K562 (cell line): ENCODE data around the gene FGF2. TPM values are rescaled to one million over a fixed set of nuclear protein-coding genes. Genes with fewer than 3 reads are reported as not detected.

Experiments used
- ATAC-seq: fragments of 200-7000 bp; cut with Tn5 transposase; 3 replicates; pipeline ENCODE4 v1.9.1; 2020; ENCODE audit warnings: moderate library complexity
- BruUV-seq: library from RNA; stranded (reverse); fragments of 400-500 nt; replicated peaks from 2 replicates; lab custom pipeline; 2021; lab: Mats Ljungman, UMichigan
- CTCF ChIA-PET: fragments of 300-600 bp; formaldehyde crosslinking; extraction: SDS; loops from one replicate; lab custom pipeline; 2021; ENCODE audit warnings: low intra/inter-chr PET ratio; lab: Yijun Ruan, JAX
- POLR2A ChIA-PET: fragments of 300-600, 350-650 bp; sonication (Branson Sonifier 250); formaldehyde crosslinking; extraction: SDS; loops from one replicate; lab custom pipeline; 2021; ENCODE audit warnings: antibody characterized with exemption, inconsistent platforms; lab: Yijun Ruan, JAX
- DNase-seq, 4 experiments: peaks; one replicate each; pipeline versions ENCODE4 v3.0.0 to v3.0.0-alpha.2; 2011 to 2018; ENCODE audit warnings: low spot score in 3 of 4, mixed read lengths in 3 of 4; ENCODE audit errors: extremely low read depth in 1 of 4
- FAIRE-seq: peaks from 2 replicates; lab custom pipeline; 2011; peaks lifted over from hg19 to GRCh38; lab: Jason Lieb, UNC
- H2AFZ ChIP-seq: 2 replicates; pipeline ENCODE4 v1.6.0; 2011; ENCODE audit warnings: low read depth, low read length, control low read depth, inconsistent platforms
- H3K27ac ChIP-seq: fragments of 200-600 bp; 3 replicates; pipeline ENCODE4 v1.8.0; 2011; ENCODE audit warnings: low read depth, mild to moderate bottlenecking, control low read depth, inconsistent platforms, low read length, moderate library complexity, mixed read lengths; ENCODE audit errors: extremely low read depth
- H3K27me3 ChIP-seq, 2 experiments: fragments of 300-600 bp in 1 of 2; 2 replicates in 1 of 2; 3 replicates in 1 of 2; pipeline versions ENCODE4 v1.6.0 to v1.8.0; 2011; ENCODE audit warnings: inconsistent platforms in 2 of 2, low read length in 2 of 2, mild to moderate bottlenecking in 1 of 2, mixed read lengths in 1 of 2, moderate library complexity in 1 of 2; ENCODE audit not compliant: control insufficient read depth in 2 of 2, insufficient read depth in 2 of 2
- H3K36me3 ChIP-seq: fragments of 300-600 bp; 3 replicates; pipeline ENCODE4 v1.8.0; 2011; ENCODE audit warnings: mild to moderate bottlenecking, low read length, inconsistent platforms; ENCODE audit not compliant: control insufficient read depth, insufficient read depth
- H3K4me1 ChIP-seq, 2 experiments: fragments of 200-600 bp in 1 of 2; replicated peaks in 1 of 2; 2 replicates in 1 of 2; 3 replicates in 1 of 2; pipeline versions ENCODE4 v1.5.1 to v1.8.0; 2011; ENCODE audit warnings: inconsistent platforms in 2 of 2, low read length in 2 of 2, mild to moderate bottlenecking in 1 of 2, mixed read lengths in 1 of 2, moderate library complexity in 1 of 2; ENCODE audit not compliant: control insufficient read depth in 2 of 2, insufficient read depth in 2 of 2
- H3K4me2 ChIP-seq: 2 replicates; pipeline ENCODE4 v1.6.1; 2011; ENCODE audit warnings: low read length, control low read depth, inconsistent platforms, mixed read lengths; ENCODE audit not compliant: insufficient read depth
- H3K4me3 ChIP-seq: fragments of 200-600 bp; sonication (generic), shearing (Covaris generic); 2 replicates; pipeline ENCODE4 v1.5.1; 2016; ENCODE audit warnings: control low read depth, inconsistent platforms
- H3K79me2 ChIP-seq: fragments of 200-600 bp; 3 replicates; pipeline ENCODE4 v1.8.0; 2011; ENCODE audit warnings: low read length, inconsistent platforms; ENCODE audit not compliant: control insufficient read depth, insufficient read depth
- H3K9ac ChIP-seq, 2 experiments: 2 replicates each; pipeline versions ENCODE4 v1.6.0 to v1.6.1; 2011; ENCODE audit warnings: low read depth in 2 of 2, low read length in 2 of 2, control low read depth in 1 of 2, inconsistent platforms in 1 of 2, mild to moderate bottlenecking in 1 of 2, mixed read lengths in 1 of 2; ENCODE audit not compliant: insufficient read depth in 1 of 2
- H3K9me1 ChIP-seq: one replicate; pipeline ENCODE4 v1.6.0; 2011; ENCODE audit warnings: inconsistent platforms, mild to moderate bottlenecking, low read length, moderate library complexity; ENCODE audit not compliant: control insufficient read depth, insufficient read depth
- H3K9me3 ChIP-seq: replicated peaks from 2 replicates; pipeline ENCODE4 v1.5.1; 2011; ENCODE audit warnings: low read depth, low read length, inconsistent platforms; ENCODE audit not compliant: control insufficient read depth, insufficient read depth
- H4K20me1 ChIP-seq: replicated peaks from 2 replicates; pipeline ENCODE4 v1.6.1; 2011; ENCODE audit warnings: low read length, inconsistent platforms, mixed read lengths; ENCODE audit not compliant: control insufficient read depth, insufficient read depth
- GTF3C2 ChIP-seq: IDR thresholded peaks from 3 replicates; pipeline ENCODE4 v1.6.1; 2011; ENCODE audit warnings: borderline replicate concordance, mild to moderate bottlenecking, moderate library complexity; ENCODE audit not compliant: insufficient read length; ENCODE audit errors: extremely low read depth
- in situ Hi-C: fragments of 300-500 bp; cut with MboI; formaldehyde crosslinking; loops from 4 replicates; pipeline ENCODE4 v1.15.0; 2018; ENCODE audit warnings: inconsistent platforms, mixed read lengths
- intact Hi-C: fragments of 100-400 bp; cut with micrococcal nuclease; formaldehyde crosslinking; loops from 2 replicates; pipeline ENCODE4 v1.14.2; 2022
- polyA plus RNA-seq, 8 experiments: library from polyadenylated mRNA; depleted of rRNA in 4 of 8; stranded (reverse) in 5 of 8; unstranded in 3 of 8; fragments of >200 nt; fragmentation: Nextera tagmentation in 2 of 8; fragmentation: Illumina TruSeq in 1 of 8; extraction: Ambion mirVana in 2 of 8; extraction: Trizol in 1 of 8; gene quantifications; 2 replicates each; pipeline versions ENCODE4 v1.2.1 to v1.2.3, GENCODE V29; 2011 to 2014; ENCODE audit warnings: inconsistent platforms in 1 of 8, missing spikeins in 1 of 8
- total RNA-seq, 7 experiments: library from RNA; depleted of rRNA in 6 of 7; stranded (reverse); fragments of >200 nt in 6 of 7; fragmentation: Illumina TruSeq in 2 of 7; extraction: Trizol in 2 of 7; gene quantifications; 2 replicates each; pipeline versions ENCODE4 v1.2.1 to v1.2.3, GENCODE V29; 2011 to 2021; ENCODE audit warnings: low replicate concordance in 1 of 7

FGF2 gene
- total and polyA plus RNA-seq, 9 of the 15 experiments (the other 6 are each of a cell fraction or from before 2014, with no cell fraction given), result 2.5 to 19.4 (median 9.2) TPM

DNA sequence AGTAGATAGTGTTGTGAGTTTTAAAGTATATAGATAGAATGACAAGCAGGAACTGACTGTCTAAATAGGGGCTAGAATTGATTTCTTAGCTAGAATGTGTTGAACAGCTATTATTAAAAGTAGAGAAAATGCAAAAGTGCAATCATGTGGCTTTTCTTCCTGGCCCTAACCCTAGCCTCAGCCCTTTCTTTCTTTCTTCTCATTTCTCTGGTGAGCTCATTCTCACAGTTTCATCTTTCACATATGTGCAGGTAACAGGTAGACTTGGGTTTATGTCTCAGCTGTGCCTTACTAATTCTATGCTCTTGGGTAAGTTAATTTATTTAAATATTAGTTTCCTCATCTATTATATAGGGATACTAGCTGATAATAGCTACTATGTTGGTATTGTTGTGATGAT lies 24.9 kb downstream of the FGF2 start:
- ATAC-seq, result no peak
- no peaks in the 10 kb centered on the region for H4K20me1 ChIP-seq
- H2AFZ ChIP-seq, result no peak overlapping the region
- POLR2A ChIA-PET, result interaction anchor here (1.5 kb wide), 1 partner anchor 11 kb away, joined by 3 read pairs; no protein-coding TSS in a partner anchor
- H3K4me1 ChIP-seq, result no peaks in the 10 kb centered on the region; a peak in 1 of 5 replicates
- H3K27me3 ChIP-seq, result no peaks in the 10 kb centered on the region
- CTCF ChIA-PET, result no interaction called here
- intact Hi-C loops (no loop called here), in situ Hi-C loops (no loop called here)
- no peak overlapping the region for H3K9ac ChIP-seq
- H3K4me3 ChIP-seq, result no peak overlapping the region
- no peak overlapping the region for H3K4me2 ChIP-seq
- FAIRE-seq, result no peak
- DNase-seq, result no peak
- no peak overlapping the region for H3K27ac ChIP-seq
- H3K9me3 ChIP-seq, result no peaks in the 10 kb centered on the region
- H3K36me3 ChIP-seq, result peaks cover 5% of the 10 kb centered on the region; the same call in 2 of the 3 replicates
- H3K9me1 ChIP-seq, result no peaks in the 10 kb centered on the region
- BruUV-seq, result no TSS peak
- H3K79me2 ChIP-seq, result 0 out of 3 replicates have a peak, but pooled peaks cover 6% of the 10 kb centered on the region
- no peak for TF ChIP-seq GTF3C2
